ENCODE data around the gene SAMD1.

SAMD1 gene

GRCh38 chr19:14089662-14090508 lies 666 bp downstream of the SAMD1 start:
- peak in 28 of 58 donors; percentile 16 to 57 (median 34) for DNase-seq

- peak in 1 of 58 donors; percentile 22 for DNase-seq
Measured at GRCh38 chr19:14089412-14089661, 1.2 kb downstream of the SAMD1 start.

- no peak for DNase-seq
Measured at GRCh38 chr19:14088634-14089411, 1.7 kb downstream of the SAMD1 start.

- DNase-seq: no peak
Measured at GRCh38 chr19:14086098-14086497, 4.5 kb downstream of the SAMD1 start.

- no peak for DNase-seq
Measured at GRCh38 chr19:14085309-14085995, 5.1 kb downstream of the SAMD1 start, which contains the start of gene C19orf67. Gene C19orf67 (minus strand): TSS chr19:14085783. CDS start chr19:14085627, 156 bp downstream.

GRCh38 chr19:14082675-14082960 lies 7.9 kb downstream of the SAMD1 start:
- no peak for DNase-seq

GRCh38 chr19:14081797-14082674 lies 8.5 kb downstream of the SAMD1 start:
- peak in 14 of 58 donors; percentile 22 to 65 (median 55) for DNase-seq

- peak; percentile 82 to 100 (median 97) for DNase-seq
Measured at GRCh38 chr19:14080887-14081796, 9.4 kb downstream of the SAMD1 start.

- peak in 1 of 58 donors; percentile 4 for DNase-seq
Measured at GRCh38 chr19:14078411-14078810, 12.1 kb downstream of the SAMD1 start.

- DNase-seq: peak in 32 of 58 donors; percentile 10 to 73 (median 54)
Measured at GRCh38 chr19:14073925-14074838, 16.4 kb downstream of the SAMD1 start.

- DNase-seq: peak in 54 of 58 donors; percentile 17 to 82 (median 67)
Measured at GRCh38 chr19:14073261-14073924, 17.2 kb downstream of the SAMD1 start.

GRCh38 chr19:14072535-14073260 lies 17.9 kb downstream of the SAMD1 start, which contains the start of gene MISP3:
Gene MISP3 (plus strand): TSS chr19:14072786. CDS start chr19:14073310, 524 bp downstream.
- peak in 20 of 58 donors; percentile 12 to 66 (median 47) for DNase-seq

- no peak for DNase-seq
Measured at GRCh38 chr19:14070268-14071050, 20.1 kb downstream of the SAMD1 start.

- DNase-seq: no peak
Measured at GRCh38 chr19:14066134-14066533, 24.4 kb downstream of the SAMD1 start.

GRCh38 chr19:14063105-14063504 lies 27.4 kb downstream of the SAMD1 start:
- DNase-seq: no peak

- DNase-seq: no peak
Measured at GRCh38 chr19:14062558-14062855, 28.0 kb downstream of the SAMD1 start.
